Endothelial cell of umbilical vein (primary cell): Measurements from ENCODE around the gene RALGPS2. TPM values are rescaled to one million over a fixed set of nuclear protein-coding genes. Genes with fewer than 3 reads are reported as not detected.

Experiments
- BruUV-seq: library from RNA; stranded (reverse); fragments of 400-500 nt; replicated peaks from 2 replicates; lab custom pipeline; 2021; lab: Mats Ljungman, UMichigan
- CTCF ChIA-PET: fragments of 300-600, 350-600 bp; sonication (Branson Sonifier 250); formaldehyde crosslinking; loops from one replicate; lab custom pipeline; 2021; ENCODE audit warnings: antibody characterized with exemption, inconsistent platforms; lab: Charles Lee
- POLR2A ChIA-PET: fragments of 300-600, 350-600 bp; sonication (Branson Sonifier 250); formaldehyde crosslinking; loops from one replicate; lab custom pipeline; 2021; ENCODE audit warnings: antibody characterized with exemption, inconsistent platforms; lab: Charles Lee
- DNase-seq: peaks from one replicate; pipeline ENCODE4 v3.0.0-alpha.2; 2011; ENCODE audit warnings: low read depth, low spot score
- FAIRE-seq: peaks from 2 replicates; lab custom pipeline; 2011; peaks lifted over from hg19 to GRCh38; lab: Jason Lieb, UNC
- H2AFZ ChIP-seq: 2 replicates; pipeline ENCODE4 v1.6.0; 2012; ENCODE audit warnings: low read depth, low read length, control low read depth, inconsistent platforms
- H3K27ac ChIP-seq: 2 replicates; pipeline ENCODE4 v1.5.1; 2011; ENCODE audit warnings: low read depth, mild to moderate bottlenecking, control low read depth, low read length, moderate library complexity; ENCODE audit not compliant: insufficient read depth
- H3K27me3 ChIP-seq, 2 experiments: 2 replicates each; pipeline versions ENCODE4 v1.6.0 to v1.6.1; 2011; ENCODE audit warnings: low read length in 2 of 2, mixed read lengths in 1 of 2; ENCODE audit not compliant: control insufficient read depth in 2 of 2, insufficient read depth in 2 of 2
- H3K36me3 ChIP-seq, 2 experiments: 2 replicates in 1 of 2; 3 replicates in 1 of 2; pipeline ENCODE4 v1.5.1; 2011; ENCODE audit warnings: low read length in 2 of 2, mild to moderate bottlenecking in 1 of 2, moderate library complexity in 1 of 2; ENCODE audit not compliant: control insufficient read depth in 2 of 2, insufficient read depth in 2 of 2; ENCODE audit errors: extremely low read depth in 1 of 2
- H3K4me1 ChIP-seq: 3 replicates; pipeline ENCODE4 v1.5.1; 2011; ENCODE audit warnings: mild to moderate bottlenecking, low read length; ENCODE audit not compliant: control insufficient read depth, insufficient read depth; ENCODE audit errors: extremely low read depth
- H3K4me2 ChIP-seq: 2 replicates; pipeline ENCODE4 v1.6.1; 2011; ENCODE audit warnings: low read length, control low read depth, mixed read lengths; ENCODE audit not compliant: insufficient read depth
- H3K4me3 ChIP-seq, 3 experiments: fragments of 200-600 bp in 1 of 3; sonication (generic), shearing (Covaris generic) in 1 of 3; replicated peaks in 1 of 3; 2 replicates each; pipeline ENCODE4 v1.5.1; 2011 to 2016; ENCODE audit warnings: control low read depth in 3 of 3, low read length in 3 of 3, mild to moderate bottlenecking in 2 of 3, inconsistent platforms in 1 of 3, low read depth in 1 of 3, moderate library complexity in 1 of 3; ENCODE audit not compliant: insufficient read depth in 1 of 3
- H3K79me2 ChIP-seq: 2 replicates; pipeline ENCODE4 v1.6.0; 2012; ENCODE audit warnings: low read length, inconsistent platforms; ENCODE audit not compliant: control insufficient read depth, insufficient read depth
- H3K9ac ChIP-seq: replicated peaks from 2 replicates; pipeline ENCODE3; 2011; ENCODE audit warnings: low read length, control low read depth; ENCODE audit not compliant: insufficient read depth; ENCODE audit errors: extremely low read depth
- H3K9me1 ChIP-seq: replicated peaks from 3 replicates; pipeline ENCODE4 v1.6.0; 2011; ENCODE audit warnings: mild to moderate bottlenecking, low read length; ENCODE audit not compliant: control insufficient read depth, insufficient read depth; ENCODE audit errors: extremely low read depth
- H3K9me3 ChIP-seq: replicated peaks from 2 replicates; pipeline ENCODE4 v1.5.1; 2012; ENCODE audit warnings: low read length, inconsistent platforms; ENCODE audit not compliant: control insufficient read depth, insufficient read depth
- H4K20me1 ChIP-seq: replicated peaks from 2 replicates; pipeline ENCODE3; 2011; ENCODE audit warnings: mild to moderate bottlenecking, low read length; ENCODE audit not compliant: control insufficient read depth, insufficient read depth; ENCODE audit errors: extremely low read depth
- EZH2 ChIP-seq: IDR thresholded peaks from 2 replicates; pipeline ENCODE4 v1.6.1; 2012; ENCODE audit warnings: borderline replicate concordance, low read depth, mild to moderate bottlenecking, moderate library complexity, low read length, inconsistent platforms; ENCODE audit not compliant: severe bottlenecking
- FOS ChIP-seq: IDR thresholded peaks from 2 replicates; pipeline ENCODE4 v1.6.1; 2011; ENCODE audit warnings: mild to moderate bottlenecking, low read length, moderate library complexity, borderline replicate concordance; ENCODE audit not compliant: insufficient read depth
- GATA2 ChIP-seq: IDR thresholded peaks from 2 replicates; pipeline ENCODE4 v1.7.0; 2011; ENCODE audit warnings: low read depth, mild to moderate bottlenecking, moderate library complexity, mixed read lengths, low read length; ENCODE audit not compliant: insufficient read length, insufficient read depth
- MAX ChIP-seq: IDR thresholded peaks from 2 replicates; pipeline ENCODE4 v1.6.1; 2011; ENCODE audit not compliant: insufficient read depth, insufficient read length
- MYC ChIP-seq: IDR thresholded peaks from one replicate; pipeline ENCODE4 v1.6.1; 2011; ENCODE audit warnings: mild to moderate bottlenecking, low read depth, low read length
- POLR2A ChIP-seq: IDR thresholded peaks from 2 replicates; pipeline ENCODE4 v1.6.1; 2012; ENCODE audit warnings: low read depth, mild to moderate bottlenecking, control low read depth, low read length
- POLR2AphosphoS5 ChIP-seq: IDR thresholded peaks from 2 replicates; pipeline ENCODE4 v1.6.1; 2012; ENCODE audit warnings: low read depth, mild to moderate bottlenecking, control low read depth, low read length, moderate library complexity; ENCODE audit not compliant: insufficient read depth
- dilution Hi-C: fragments of 300-500 bp; cut with MboI; formaldehyde crosslinking; loops from one replicate; pipeline ENCODE4 v1.15.0; 2019; ENCODE audit warnings: low sequenced_read_pairs; ENCODE audit not compliant: extremely low pct_ligation_motif_present
- intact Hi-C: fragments of 100-400 bp; cut with micrococcal nuclease; formaldehyde crosslinking; loops from one replicate; pipeline ENCODE4 v1.10.0; 2022
- polyA plus RNA-seq, 4 experiments: library from polyadenylated mRNA; depleted of rRNA in 3 of 4; stranded (reverse) in 3 of 4; unstranded in 1 of 4; fragments of >200 nt; gene quantifications; 2 replicates each; pipeline versions ENCODE4 v1.2.1 to v1.2.3, GENCODE V29; 2011 to 2012; ENCODE audit warnings: missing spikeins in 1 of 4
- total RNA-seq: library from RNA; stranded (reverse); gene quantifications from 2 replicates; pipeline ENCODE4 v1.2.3, GENCODE V29; 2021
- TF ChIP-seq, protein P1 (sequence below), 2 donors: IDR thresholded peaks; 1 replicate in 1 of 2; 2 replicates in 1 of 2; pipeline ENCODE4 v1.5.1; 2011; ENCODE audit warnings: low read length in 2 of 2, mild to moderate bottlenecking in 2 of 2, moderate library complexity in 2 of 2, control low read depth in 1 of 2, inconsistent platforms in 1 of 2, low read depth in 1 of 2; ENCODE audit not compliant: insufficient read depth in 1 of 2; ENCODE audit errors: extremely low read depth in 1 of 2

RALGPS2 gene
- total and polyA plus RNA-seq, 2 donors (not counting 3 experiments of a cell fraction or from before 2014, with no cell fraction given): 4.6 to 27.7 TPM

GRCh38 chr1:178933709-178934490, 208.9 kb downstream of the RALGPS2 start:
- ChIA-PET POLR2A (no interaction called here), CTCF (interaction anchor here (1.8 kb wide), 1 partner anchor 12 kb away, joined by 5 read pairs; no protein-coding TSS in a partner anchor)

DNA sequence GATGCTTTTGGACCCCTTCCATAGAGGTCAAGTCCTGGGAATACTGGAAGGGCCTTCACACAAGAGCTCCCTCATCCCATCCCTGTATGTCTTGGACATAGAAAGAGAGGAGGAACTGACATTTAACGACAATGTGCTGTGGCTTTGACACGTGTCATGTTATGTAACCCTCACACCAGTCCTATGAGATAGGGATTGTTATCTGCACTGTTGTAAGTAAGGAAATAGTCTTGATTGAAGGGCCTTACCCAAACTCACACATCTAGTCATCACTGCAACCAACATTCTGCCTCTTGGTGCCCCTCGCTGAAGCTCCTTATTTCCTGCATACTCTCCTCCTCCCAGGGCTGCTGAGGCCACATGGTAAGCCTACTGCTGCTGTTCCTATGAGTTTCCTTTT, 209.5 kb downstream of the RALGPS2 start:
- H3K27me3 ChIP-seq: peaks cover 0 to 5% of the 10 kb centered on the region in 2 experiments
- H4K20me1 ChIP-seq: no peaks in the 10 kb centered on the region
- FAIRE-seq (no peak), DNase-seq (no peak)
- dilution Hi-C loops (no loop called here), intact Hi-C loops (no loop called here)
- no peak overlapping the region for H3K4me3 ChIP-seq
- ChIA-PET CTCF (no interaction called here), POLR2A (no interaction called here)
- H3K4me2 ChIP-seq: no peak overlapping the region
- no peaks in the 10 kb centered on the region for H3K9me1 ChIP-seq
- H3K9me3 ChIP-seq: no peaks in the 10 kb centered on the region
- no peak overlapping the region for H3K27ac ChIP-seq
- TF ChIP-seq GATA2 (no peak), POLR2AphosphoS5 (no peak), MAX (no peak), FOS (no peak), MYC (no peak), POLR2A (no peak), EZH2 (no peak)
- TF ChIP-seq, protein P1, sequence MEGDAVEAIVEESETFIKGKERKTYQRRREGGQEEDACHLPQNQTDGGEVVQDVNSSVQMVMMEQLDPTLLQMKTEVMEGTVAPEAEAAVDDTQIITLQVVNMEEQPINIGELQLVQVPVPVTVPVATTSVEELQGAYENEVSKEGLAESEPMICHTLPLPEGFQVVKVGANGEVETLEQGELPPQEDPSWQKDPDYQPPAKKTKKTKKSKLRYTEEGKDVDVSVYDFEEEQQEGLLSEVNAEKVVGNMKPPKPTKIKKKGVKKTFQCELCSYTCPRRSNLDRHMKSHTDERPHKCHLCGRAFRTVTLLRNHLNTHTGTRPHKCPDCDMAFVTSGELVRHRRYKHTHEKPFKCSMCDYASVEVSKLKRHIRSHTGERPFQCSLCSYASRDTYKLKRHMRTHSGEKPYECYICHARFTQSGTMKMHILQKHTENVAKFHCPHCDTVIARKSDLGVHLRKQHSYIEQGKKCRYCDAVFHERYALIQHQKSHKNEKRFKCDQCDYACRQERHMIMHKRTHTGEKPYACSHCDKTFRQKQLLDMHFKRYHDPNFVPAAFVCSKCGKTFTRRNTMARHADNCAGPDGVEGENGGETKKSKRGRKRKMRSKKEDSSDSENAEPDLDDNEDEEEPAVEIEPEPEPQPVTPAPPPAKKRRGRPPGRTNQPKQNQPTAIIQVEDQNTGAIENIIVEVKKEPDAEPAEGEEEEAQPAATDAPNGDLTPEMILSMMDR (IDR thresholded peaks at IDR 0.05; ENCODE audit: extremely low read depth in 1 of 2, insufficient read depth in 1 of 2, low read depth in 1 of 2, low read length in 2 of 2): no peak
- no peaks in the 10 kb centered on the region for H3K79me2 ChIP-seq
- H3K9ac ChIP-seq: no peak overlapping the region
- no peaks in the 10 kb centered on the region for H3K36me3 ChIP-seq
- H2AFZ ChIP-seq: no peak overlapping the region
- no peaks in the 10 kb centered on the region for H3K4me1 ChIP-seq
- BruUV-seq: no TSS peak

More at GRCh38 chr1:178933709-178934490, 208.9 kb downstream of the RALGPS2 start:
- H3K79me2 ChIP-seq: no peaks in the 10 kb centered on the region
- no TSS peak for BruUV-seq
- no peak for DNase-seq
- H3K4me1 ChIP-seq: no peaks in the 10 kb centered on the region
- H3K4me2 ChIP-seq: no peak overlapping the region
- H3K9me1 ChIP-seq: no peaks in the 10 kb centered on the region
- no peak overlapping the region for H3K9ac ChIP-seq
- no peak overlapping the region for H2AFZ ChIP-seq
- dilution Hi-C loops (no loop called here), intact Hi-C loops (no loop called here)
- TF ChIP-seq EZH2: no peak
- TF ChIP-seq GATA2: no peak
- no peak for TF ChIP-seq POLR2A
- no peaks in the 10 kb centered on the region for H3K36me3 ChIP-seq
- no peak for FAIRE-seq
- H3K4me3 ChIP-seq: no peak overlapping the region
- no peaks in the 10 kb centered on the region for H3K9me3 ChIP-seq
- H3K27me3 ChIP-seq: peaks cover 0 to 5% of the 10 kb centered on the region in 2 experiments
- H4K20me1 ChIP-seq: no peaks in the 10 kb centered on the region
- H3K27ac ChIP-seq: no peak overlapping the region
